ENCODE data around the gene NPTX2. TPM values are rescaled to one million over a fixed set of nuclear protein-coding genes. Genes with fewer than 3 reads are reported as not detected.

Gene NPTX2
- total RNA-seq, 4 donors from 2014 or later: 1.0 to 11.0 (median 6.7) TPM

DNA sequence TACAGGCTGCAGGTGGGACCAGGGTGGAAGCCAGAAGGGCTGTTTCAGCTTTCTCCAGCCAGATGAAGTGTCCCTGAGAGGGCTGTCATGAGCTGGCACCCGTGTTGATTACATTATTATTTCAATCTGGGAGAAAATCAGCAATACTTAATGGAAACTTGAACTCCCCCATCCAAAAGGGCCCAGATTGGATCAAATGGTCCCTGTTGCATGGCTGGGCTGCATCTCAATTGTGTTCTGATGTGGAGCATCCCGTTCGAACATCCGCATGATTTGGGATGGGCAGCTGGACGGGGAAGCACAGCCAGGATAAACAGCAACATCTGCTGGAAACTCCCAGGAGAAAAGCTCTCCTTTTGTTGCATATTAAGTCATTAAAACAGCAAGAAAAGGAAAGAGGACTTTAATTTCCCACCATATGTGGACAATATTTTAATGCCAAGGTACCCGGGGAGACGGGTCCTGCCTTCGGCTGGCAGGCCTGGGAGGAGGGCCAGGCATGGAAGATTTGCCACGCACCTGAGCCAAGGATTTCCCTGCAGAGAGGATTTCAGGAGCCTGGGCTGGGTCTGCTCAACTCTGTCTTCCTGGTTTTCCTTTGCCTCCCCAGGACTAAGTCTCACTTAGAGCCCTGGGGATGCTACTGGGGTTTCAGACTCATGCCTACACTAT, 52.4 kb downstream of the NPTX2 start:
- TF ChIP-seq, protein P1, sequence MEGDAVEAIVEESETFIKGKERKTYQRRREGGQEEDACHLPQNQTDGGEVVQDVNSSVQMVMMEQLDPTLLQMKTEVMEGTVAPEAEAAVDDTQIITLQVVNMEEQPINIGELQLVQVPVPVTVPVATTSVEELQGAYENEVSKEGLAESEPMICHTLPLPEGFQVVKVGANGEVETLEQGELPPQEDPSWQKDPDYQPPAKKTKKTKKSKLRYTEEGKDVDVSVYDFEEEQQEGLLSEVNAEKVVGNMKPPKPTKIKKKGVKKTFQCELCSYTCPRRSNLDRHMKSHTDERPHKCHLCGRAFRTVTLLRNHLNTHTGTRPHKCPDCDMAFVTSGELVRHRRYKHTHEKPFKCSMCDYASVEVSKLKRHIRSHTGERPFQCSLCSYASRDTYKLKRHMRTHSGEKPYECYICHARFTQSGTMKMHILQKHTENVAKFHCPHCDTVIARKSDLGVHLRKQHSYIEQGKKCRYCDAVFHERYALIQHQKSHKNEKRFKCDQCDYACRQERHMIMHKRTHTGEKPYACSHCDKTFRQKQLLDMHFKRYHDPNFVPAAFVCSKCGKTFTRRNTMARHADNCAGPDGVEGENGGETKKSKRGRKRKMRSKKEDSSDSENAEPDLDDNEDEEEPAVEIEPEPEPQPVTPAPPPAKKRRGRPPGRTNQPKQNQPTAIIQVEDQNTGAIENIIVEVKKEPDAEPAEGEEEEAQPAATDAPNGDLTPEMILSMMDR (IDR thresholded peaks at IDR 0.05; ENCODE audit: low read depth): no peak

DNA sequence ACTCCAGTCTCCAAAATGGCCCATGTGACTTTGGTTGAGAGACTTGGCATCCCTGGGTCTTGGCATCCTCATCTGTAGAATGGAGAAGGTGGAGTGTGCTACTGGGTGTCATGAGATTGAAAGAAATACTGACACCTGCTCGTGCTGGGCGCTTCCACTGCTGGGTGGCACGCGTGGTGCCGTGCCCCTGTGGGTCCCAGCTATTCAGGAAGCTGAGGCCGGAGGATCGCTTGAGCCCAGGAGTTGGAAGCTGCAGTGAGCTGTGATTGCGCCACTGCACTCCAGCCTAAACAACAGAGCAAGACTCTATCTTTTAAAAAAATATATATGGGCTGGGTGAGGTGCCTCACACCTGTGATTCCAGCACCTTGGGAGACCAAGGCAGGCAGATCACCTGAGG, 53.1 kb downstream of the NPTX2 start:
- TF ChIP-seq, protein P1 (IDR thresholded peaks at IDR 0.05; ENCODE audit: low read depth): no peak

DNA sequence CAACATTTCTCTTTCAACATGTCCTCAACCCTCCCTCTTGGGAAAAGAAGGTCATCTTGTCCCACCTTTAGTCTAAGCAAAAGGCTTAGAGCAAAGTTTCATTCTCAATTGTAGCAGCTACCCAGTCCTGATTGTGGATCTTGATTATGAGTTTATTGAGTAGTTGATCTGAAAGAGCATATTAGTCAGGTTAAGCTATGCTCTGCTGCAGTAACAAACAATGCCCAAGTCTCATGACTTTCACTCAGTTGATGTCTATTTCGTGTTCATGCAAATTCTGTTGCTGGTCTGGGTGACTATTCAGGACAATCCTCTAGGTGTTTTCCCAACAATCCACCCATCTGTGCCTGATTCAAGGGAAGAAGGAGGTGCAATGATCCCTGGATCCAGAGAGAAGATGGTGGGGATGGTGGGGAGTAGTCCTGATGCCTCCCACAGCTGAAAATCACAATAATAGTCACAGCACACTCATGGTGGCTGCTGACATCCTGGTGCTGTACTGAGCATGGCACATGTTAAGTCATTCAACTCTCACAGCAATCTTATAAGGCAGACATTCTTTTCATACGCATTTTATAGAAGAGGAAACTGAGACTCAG, 54.7 kb downstream of the NPTX2 start:
- TF ChIP-seq, protein P1 (IDR thresholded peaks at IDR 0.05; ENCODE audit: low read depth): no peak

DNA sequence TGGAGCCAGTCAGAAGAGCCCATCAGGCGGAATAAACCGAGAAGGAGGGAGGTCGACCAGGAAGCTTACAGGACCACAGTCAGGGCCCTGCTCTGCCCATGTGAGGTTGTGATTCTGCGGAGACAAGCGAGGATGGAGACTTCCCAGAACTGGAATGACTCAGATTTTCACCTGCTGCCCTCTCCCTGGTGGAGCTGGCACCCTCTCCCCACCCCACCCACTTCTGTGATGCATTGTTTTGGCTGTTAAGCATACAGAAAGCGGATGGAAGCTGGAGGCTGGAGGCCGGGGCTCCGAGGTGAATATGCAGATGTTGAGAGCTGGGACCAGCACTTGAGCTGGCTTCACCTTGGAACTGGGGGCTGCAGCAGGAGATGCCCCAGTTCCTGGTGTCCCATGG, 57.4 kb downstream of the NPTX2 start:
- TF ChIP-seq, protein P1 (IDR thresholded peaks at IDR 0.05; ENCODE audit: low read depth): no peak

DNA sequence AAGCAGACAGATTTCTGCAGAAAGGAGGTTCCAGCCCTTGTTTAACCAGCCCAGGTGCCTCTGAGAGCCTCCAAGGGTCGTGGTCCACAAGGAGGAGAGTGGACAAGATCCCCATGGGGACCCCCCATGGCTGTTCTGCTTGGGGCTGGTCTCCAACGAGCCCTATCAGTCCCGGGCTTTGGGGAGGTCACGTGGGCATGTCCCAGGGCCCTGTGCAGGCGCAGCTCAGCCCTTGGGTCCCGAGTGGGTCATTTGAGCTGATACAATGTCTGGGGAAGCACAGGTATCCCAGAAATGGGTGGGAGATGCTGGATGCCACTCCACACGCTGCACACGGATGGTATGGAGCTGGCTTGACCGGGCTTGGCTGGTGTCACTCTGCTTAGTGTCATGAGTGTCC, 57.8 kb downstream of the NPTX2 start:
- TF ChIP-seq, protein P1 (IDR thresholded peaks at IDR 0.05; ENCODE audit: low read depth): no peak

DNA sequence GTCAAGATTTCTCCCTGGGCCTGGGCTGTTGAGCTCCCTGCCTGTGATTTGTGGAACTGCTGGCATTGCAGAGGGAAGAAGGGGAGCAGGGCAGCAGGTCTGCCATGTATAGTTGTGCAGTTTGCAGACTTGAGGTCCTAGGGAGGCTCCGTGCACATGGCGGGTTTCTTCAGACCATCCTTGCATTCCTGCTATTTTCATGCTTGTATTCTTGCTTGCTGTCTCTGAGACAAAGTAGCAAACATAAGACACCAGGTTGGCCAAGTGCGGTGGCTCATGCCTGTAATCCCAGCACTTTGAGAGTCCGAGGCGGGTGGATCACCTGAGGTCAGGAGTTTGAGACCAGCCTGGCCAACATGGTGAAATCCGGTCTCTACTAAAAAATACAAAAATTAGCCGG, 61.1 kb downstream of the NPTX2 start:
- TF ChIP-seq, protein P1 (IDR thresholded peaks at IDR 0.05; ENCODE audit: low read depth): no peak

Other genes with a start within 250 kb of the NPTX2 start
- 1 to 10 TPM in 3 of 4 donors, under 1 TPM in 1; 0.85 to 3.2 (median 2.2) TPM for gene BAIAP2L1, start 216.2 kb upstream of the NPTX2 start, total RNA-seq